ENCODE data around the gene RNF213.
"Not testable (repeated sequence)": the region's sequence is repeated elsewhere in the genome, so short reads cannot be mapped to it uniquely, and the experiment has no call there.

The RNF213 gene

DNA sequence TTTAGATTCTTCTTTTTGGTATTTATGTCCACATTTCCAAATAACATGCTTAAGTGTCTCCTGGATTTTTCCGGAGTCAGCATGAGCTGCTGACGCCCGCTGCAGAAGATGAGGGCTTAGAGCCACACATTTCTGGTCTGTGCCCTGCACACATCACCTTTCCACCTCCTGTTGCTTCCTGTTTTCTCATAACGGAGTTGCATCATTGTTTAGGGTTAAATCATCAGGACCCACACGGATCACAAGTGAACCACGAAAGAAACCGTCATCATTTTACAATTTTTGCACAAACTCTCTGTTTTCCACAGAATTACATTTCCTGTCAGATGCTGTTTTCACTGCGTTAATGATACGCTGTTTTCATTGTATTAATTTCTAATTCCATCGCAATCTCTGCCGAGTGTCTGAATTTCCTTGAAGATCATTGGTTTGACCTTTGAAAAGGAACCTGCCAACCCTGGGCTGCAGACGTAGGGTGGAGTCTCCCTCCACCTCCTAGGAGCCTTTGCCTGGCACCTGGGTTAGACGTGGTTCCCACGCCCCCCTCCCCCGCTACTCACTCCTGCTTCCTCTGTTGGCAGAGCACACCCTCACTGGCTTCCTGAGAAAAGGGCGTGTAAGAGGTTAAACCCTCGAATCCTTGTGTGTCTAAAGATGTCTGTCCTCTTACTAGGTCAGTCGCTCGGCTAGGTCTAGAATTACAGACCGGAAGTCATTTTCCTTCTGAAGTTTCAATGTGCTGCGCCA is 68.2 kb downstream of the RNF213 start:
- H3K4me3 Mint-ChIP-seq, result no peak overlapping the region

GRCh38 chr17:80329421-80329820 is 68.8 kb downstream of the RNF213 start:
- H3K9me3 Mint-ChIP-seq, H3K27me3 Mint-ChIP-seq, H3K4me3 Mint-ChIP-seq, H3K27ac Mint-ChIP-seq: not testable (repeated sequence)
- intact Hi-C loops (cut with micrococcal nuclease), result loop anchor here (10.0 kb wide), 1 partner anchor 45 kb away; no protein-coding TSS in a partner anchor
- peaks cover 100% of the 10 kb centered on the region for H3K36me3 Mint-ChIP-seq (ENCODE audit: low read depth)
- H3K4me1 Mint-ChIP-seq (ENCODE audit: low read depth), result peaks cover 30% of the 10 kb centered on the region

More for the DNA sequence above, 68.2 kb downstream of the RNF213 start:
- no peaks in the 10 kb centered on the region for H3K27me3 Mint-ChIP-seq
- H3K4me1 Mint-ChIP-seq (ENCODE audit: low read depth), result peaks cover 30% of the 10 kb centered on the region
- H3K27ac Mint-ChIP-seq, result no peak overlapping the region
- peaks cover 100% of the 10 kb centered on the region for H3K36me3 Mint-ChIP-seq (ENCODE audit: low read depth)
- no peaks in the 10 kb centered on the region for H3K9me3 Mint-ChIP-seq
- intact Hi-C loops (cut with micrococcal nuclease), result loop anchor here (10.0 kb wide), 1 partner anchor 46 kb away; no protein-coding TSS in a partner anchor

DNA sequence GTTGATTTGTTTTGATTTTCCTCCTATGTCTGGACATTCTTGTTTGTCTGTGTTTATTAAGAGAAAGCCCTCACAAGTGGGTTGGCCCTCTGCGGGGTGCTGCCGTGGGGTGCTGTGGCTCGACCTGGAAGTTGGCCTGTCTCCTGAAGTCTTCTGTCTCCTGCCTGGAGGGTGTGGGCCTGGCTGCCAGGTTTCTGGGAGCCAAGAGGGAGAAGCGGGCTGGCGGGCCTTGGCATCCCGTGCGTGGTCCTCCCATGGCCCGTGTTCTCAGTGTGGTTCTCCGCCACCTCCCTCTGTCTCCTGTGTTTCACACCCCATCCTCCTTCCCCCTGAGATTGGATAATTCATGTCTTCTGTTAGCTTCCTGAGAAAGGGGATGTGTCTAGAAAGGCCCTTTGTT is 69.6 kb downstream of the RNF213 start:
- H3K4me3 Mint-ChIP-seq, result no peak overlapping the region
- peaks cover 100% of the 10 kb centered on the region for H3K36me3 Mint-ChIP-seq (ENCODE audit: low read depth)
- intact Hi-C loops (cut with micrococcal nuclease), result no loop called here
- no peak overlapping the region for H3K27ac Mint-ChIP-seq
- no peaks in the 10 kb centered on the region for H3K27me3 Mint-ChIP-seq
- no peaks in the 10 kb centered on the region for H3K9me3 Mint-ChIP-seq
- peaks cover 24% of the 10 kb centered on the region for H3K4me1 Mint-ChIP-seq (ENCODE audit: low read depth)

- peaks cover 24% of the 10 kb centered on the region for H3K4me1 Mint-ChIP-seq (ENCODE audit: low read depth)
- intact Hi-C loops (cut with micrococcal nuclease); H3K4me3 Mint-ChIP-seq; H3K27ac Mint-ChIP-seq; H3K9me3 Mint-ChIP-seq; H3K27me3 Mint-ChIP-seq: not testable (repeated sequence)
- H3K36me3 Mint-ChIP-seq (ENCODE audit: low read depth), result peaks cover 100% of the 10 kb centered on the region
Observed at GRCh38 chr17:80330938-80331337, 70.3 kb downstream of the RNF213 start.

DNA sequence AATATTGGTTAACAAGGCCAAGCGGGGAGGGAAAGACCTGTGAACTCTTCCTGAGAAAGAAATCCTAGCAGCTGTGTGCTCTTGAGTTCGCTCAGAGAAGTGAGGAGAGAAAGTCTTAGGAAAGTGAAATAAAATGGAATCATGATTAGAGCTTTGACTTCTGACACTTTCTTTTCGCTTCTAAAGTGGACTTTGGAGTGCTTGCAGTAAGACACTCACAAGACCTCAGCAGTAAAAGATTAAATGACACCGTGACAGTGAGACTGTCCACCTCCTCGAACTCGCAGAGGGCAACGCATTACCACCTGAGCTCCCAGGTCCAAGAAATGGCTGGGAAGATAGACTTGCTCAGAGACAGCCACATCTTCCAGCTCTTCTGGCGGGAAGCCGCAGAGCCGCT is 71.2 kb downstream of the RNF213 start:
- Mint-ChIP-seq H3K4me1 (ENCODE audit: low read depth) (peaks cover 24% of the 10 kb centered on the region), H3K36me3 (ENCODE audit: low read depth) (peaks cover 100% of the 10 kb centered on the region), H3K27me3 (no peaks in the 10 kb centered on the region), H3K4me3 (no peak overlapping the region), H3K9me3 (no peaks in the 10 kb centered on the region), H3K27ac (no peak overlapping the region)
- intact Hi-C loops (cut with micrococcal nuclease), result no loop called here

DNA sequence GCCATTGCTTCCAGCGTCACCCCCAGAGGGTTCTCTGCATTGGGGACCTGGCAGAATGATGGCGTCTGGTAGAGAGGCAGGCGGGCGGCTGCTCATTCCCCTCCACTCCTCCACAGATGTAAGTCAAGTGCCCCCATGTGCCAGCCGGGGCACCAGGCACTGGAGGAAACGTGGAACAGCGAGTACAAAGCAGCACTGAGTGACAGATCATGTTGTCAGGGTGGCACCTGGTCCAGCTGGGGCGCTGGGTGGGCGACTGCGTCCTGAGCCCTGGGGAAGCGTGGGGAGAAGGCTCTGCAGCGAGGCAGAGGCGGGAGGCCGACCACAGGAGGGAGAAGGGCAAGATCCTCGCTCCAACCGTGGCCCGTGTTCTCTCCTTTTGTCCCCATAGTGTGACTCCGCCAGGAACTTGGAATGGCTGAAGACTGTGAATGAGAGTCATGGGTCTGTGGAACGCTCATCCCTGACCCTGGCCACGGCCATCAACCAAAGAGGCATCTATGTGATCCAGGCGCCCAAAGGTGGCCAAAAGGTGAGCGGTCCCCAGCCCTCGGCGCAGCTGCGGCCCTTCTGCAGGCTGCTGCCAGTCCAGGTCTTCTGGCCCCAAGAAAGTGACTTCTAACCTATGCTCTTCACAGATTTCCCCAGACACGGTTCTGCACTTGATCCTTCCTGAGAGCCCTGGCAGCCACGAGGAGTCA is 76.7 kb downstream of the RNF213 start:
- intact Hi-C loops (cut with micrococcal nuclease), result no loop called here
- Mint-ChIP-seq H3K36me3 (ENCODE audit: low read depth) (peaks cover 100% of the 10 kb centered on the region), H3K4me3 (no peak overlapping the region), H3K9me3 (no peaks in the 10 kb centered on the region), H3K27ac (no peak overlapping the region), H3K27me3 (no peaks in the 10 kb centered on the region), H3K4me1 (ENCODE audit: low read depth) (no peaks in the 10 kb centered on the region)

DNA sequence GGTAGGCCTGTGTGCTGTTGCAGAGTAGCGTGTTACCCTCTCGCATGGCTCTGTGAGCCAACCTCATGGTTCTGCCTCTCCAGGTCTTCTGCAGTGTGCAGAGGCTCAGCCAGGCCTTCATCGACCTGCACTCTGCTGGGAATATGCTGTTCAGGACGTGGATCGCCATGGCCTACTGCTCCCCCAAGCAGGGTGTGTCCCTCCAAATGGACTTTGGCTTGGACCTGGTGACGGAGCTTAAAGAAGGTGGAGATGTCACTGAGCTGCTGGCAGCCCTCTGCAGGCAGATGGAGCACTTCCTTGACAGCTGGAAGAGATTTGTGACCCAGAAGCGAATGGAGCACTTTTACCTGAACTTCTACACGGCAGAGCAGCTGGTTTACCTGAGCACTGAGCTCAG is 78.5 kb downstream of the RNF213 start:
- H3K4me3 Mint-ChIP-seq, result no peak overlapping the region
- no peak overlapping the region for H3K27ac Mint-ChIP-seq
- intact Hi-C loops (cut with micrococcal nuclease), result no loop called here
- H3K9me3 Mint-ChIP-seq, result no peaks in the 10 kb centered on the region
- H3K4me1 Mint-ChIP-seq (ENCODE audit: low read depth), result no peaks in the 10 kb centered on the region
- peaks cover 99% of the 10 kb centered on the region for H3K36me3 Mint-ChIP-seq (ENCODE audit: low read depth)
- no peaks in the 10 kb centered on the region for H3K27me3 Mint-ChIP-seq

DNA sequence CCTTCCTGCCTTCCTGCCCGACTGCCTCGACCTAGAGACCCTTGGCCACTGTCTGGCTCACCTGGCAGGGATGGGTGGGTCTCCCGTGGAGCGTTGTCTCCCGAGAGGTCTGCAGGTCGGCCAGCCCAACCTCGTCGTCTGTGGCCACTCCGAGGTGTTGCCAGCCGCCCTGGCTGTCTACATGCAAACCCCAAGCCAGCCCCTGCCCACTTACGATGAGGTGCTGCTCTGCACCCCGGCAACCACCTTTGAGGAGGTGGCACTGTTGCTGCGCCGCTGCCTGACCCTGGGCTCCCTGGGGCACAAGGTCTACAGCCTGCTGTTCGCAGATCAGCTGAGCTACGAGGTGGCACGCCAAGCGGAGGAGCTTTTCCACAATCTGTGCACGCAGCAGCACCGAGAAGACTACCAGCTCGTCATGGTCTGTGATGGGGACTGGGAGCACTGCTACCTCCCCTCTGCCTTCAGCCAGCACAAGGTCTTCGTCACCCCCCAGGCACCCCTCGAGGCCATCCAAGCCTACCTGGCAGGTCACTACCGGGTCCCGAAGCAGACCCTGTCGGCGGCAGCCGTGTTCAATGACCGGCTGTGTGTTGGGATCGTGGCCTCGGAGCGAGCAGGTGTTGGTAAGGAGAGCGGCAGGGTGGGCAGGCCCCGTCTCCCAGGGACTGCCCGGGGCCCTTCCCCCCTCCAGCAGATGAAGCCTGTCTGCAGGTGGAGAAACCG is 79.2 kb downstream of the RNF213 start:
- H3K27ac Mint-ChIP-seq, result no peak overlapping the region
- H3K4me3 Mint-ChIP-seq, result no peak overlapping the region
- no peaks in the 10 kb centered on the region for H3K4me1 Mint-ChIP-seq (ENCODE audit: low read depth)
- no peaks in the 10 kb centered on the region for H3K27me3 Mint-ChIP-seq
- H3K36me3 Mint-ChIP-seq (ENCODE audit: low read depth), result peaks cover 99% of the 10 kb centered on the region
- intact Hi-C loops (cut with micrococcal nuclease), result no loop called here
- H3K9me3 Mint-ChIP-seq, result no peaks in the 10 kb centered on the region

GRCh38 chr17:80345321-80345720 is 84.7 kb downstream of the RNF213 start:
- Mint-ChIP-seq H3K4me1 (ENCODE audit: low read depth) (no peaks in the 10 kb centered on the region), H3K36me3 (ENCODE audit: low read depth) (peaks cover 99% of the 10 kb centered on the region), H3K27ac (no peak overlapping the region), H3K9me3 (no peaks in the 10 kb centered on the region), H3K4me3 (no peak overlapping the region), H3K27me3 (no peaks in the 10 kb centered on the region)
- intact Hi-C loops (cut with micrococcal nuclease), result no loop called here

DNA sequence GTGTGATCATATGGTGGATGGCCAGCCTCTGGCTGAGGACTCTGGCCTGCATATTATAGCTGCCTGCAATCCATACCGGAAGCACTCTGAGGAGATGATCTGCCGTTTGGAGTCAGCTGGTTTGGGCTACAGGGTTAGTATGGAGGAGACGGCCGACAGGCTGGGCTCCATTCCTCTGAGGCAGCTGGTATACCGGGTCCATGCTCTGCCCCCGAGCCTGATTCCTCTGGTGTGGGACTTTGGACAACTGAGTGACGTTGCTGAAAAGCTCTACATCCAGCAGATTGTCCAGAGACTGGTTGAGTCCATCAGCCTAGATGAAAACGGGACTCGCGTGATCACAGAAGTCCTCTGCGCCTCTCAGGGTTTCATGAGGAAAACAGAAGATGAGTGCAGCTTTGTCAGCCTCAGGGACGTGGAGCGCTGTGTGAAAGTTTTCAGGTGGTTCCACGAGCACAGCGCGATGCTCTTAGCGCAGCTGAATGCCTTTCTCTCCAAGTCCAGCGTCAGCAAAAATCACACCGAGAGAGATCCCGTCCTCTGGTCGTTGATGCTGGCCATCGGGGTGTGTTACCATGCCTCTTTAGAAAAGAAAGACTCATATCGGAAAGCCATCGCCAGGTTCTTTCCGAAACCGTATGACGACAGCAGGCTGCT is 85.3 kb downstream of the RNF213 start:
- H3K27ac Mint-ChIP-seq, result no peak overlapping the region
- no peaks in the 10 kb centered on the region for H3K9me3 Mint-ChIP-seq
- no peak overlapping the region for H3K4me3 Mint-ChIP-seq
- H3K36me3 Mint-ChIP-seq (ENCODE audit: low read depth), result peaks cover 99% of the 10 kb centered on the region
- no peaks in the 10 kb centered on the region for H3K4me1 Mint-ChIP-seq (ENCODE audit: low read depth)
- H3K27me3 Mint-ChIP-seq, result no peaks in the 10 kb centered on the region
- intact Hi-C loops (cut with micrococcal nuclease), result no loop called here

GRCh38 chr17:80346498-80347275 is 86.0 kb downstream of the RNF213 start:
- peaks cover 99% of the 10 kb centered on the region for H3K36me3 Mint-ChIP-seq (ENCODE audit: low read depth)
- no peaks in the 10 kb centered on the region for H3K9me3 Mint-ChIP-seq
- no peak overlapping the region for H3K4me3 Mint-ChIP-seq
- no peaks in the 10 kb centered on the region for H3K4me1 Mint-ChIP-seq (ENCODE audit: low read depth)
- H3K27ac Mint-ChIP-seq, result no peak overlapping the region
- intact Hi-C loops (cut with micrococcal nuclease), result no loop called here
- no peaks in the 10 kb centered on the region for H3K27me3 Mint-ChIP-seq

DNA sequence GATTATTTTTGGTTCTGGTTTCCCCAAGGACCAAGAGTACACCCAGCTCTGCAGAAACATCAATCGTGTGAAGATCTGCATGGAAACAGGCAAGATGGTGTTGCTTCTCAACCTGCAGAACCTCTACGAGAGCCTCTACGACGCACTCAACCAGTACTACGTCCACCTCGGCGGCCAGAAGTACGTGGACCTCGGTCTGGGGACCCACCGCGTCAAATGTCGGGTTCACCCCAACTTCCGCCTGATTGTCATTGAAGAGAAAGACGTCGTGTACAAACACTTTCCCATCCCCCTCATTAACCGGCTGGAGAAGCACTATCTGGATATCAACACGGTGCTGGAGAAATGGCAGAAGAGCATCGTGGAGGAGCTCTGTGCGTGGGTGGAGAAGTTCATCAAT is 86.9 kb downstream of the RNF213 start:
- intact Hi-C loops (cut with micrococcal nuclease), result no loop called here
- Mint-ChIP-seq H3K27me3 (no peaks in the 10 kb centered on the region), H3K27ac (no peak overlapping the region), H3K4me3 (no peak overlapping the region), H3K9me3 (no peaks in the 10 kb centered on the region), H3K36me3 (ENCODE audit: low read depth) (peaks cover 100% of the 10 kb centered on the region), H3K4me1 (ENCODE audit: low read depth) (no peaks in the 10 kb centered on the region)

GRCh38 chr17:80347948-80348351 is 87.3 kb downstream of the RNF213 start:
- Mint-ChIP-seq H3K9me3 (no peaks in the 10 kb centered on the region), H3K4me1 (ENCODE audit: low read depth) (no peaks in the 10 kb centered on the region), H3K4me3 (no peak overlapping the region), H3K27me3 (no peaks in the 10 kb centered on the region), H3K27ac (no peak overlapping the region), H3K36me3 (ENCODE audit: low read depth) (peaks cover 100% of the 10 kb centered on the region)
- intact Hi-C loops (cut with micrococcal nuclease), result no loop called here

Measured in dendritic cell treated with granulocyte-macrophage colony-stimulating factor and Interleukin-4, amounts not matched to agents 40 ng/mL and 50 ng/mL, for 4 days (primary cell).